GM21360 (cell line): Measurements from ENCODE around the gene GPC3.

ENCODE experiments used
- ATAC-seq: cut with Tn5 transposase; IDR thresholded peaks from one replicate; pipeline ENCODE4 v1.9.1; 2021; ENCODE audit warnings: mild to moderate bottlenecking, moderate library complexity; ENCODE audit not compliant: unreplicated experiment

GPC3 gene

GRCh38 chrX:133933316-133933715, 52.1 kb downstream of the GPC3 start:
- ATAC-seq = no peak

GRCh38 chrX:133929836-133930464, 55.4 kb downstream of the GPC3 start:
- no peak for ATAC-seq

- no peak for ATAC-seq
Observed at GRCh38 chrX:133928365-133928764, 57.0 kb downstream of the GPC3 start.

DNA sequence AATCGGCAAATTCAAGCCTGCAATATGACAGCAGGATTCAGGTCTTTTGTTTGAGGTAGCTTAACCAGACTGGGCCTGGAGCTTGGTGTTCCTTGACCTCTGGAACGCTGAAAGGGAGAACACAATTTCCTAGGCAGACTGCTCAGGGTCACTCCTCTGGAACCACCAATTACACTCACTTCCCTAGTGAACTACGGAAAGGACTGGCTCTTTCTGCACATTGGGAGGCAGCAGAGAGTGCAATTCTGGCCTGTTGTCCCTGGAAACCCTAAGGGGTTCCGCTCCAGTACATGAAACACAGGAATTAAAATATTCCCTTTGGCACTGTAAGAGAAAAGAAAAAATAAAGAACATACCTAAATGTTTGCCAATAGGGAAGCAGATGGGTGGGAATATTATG, 58.6 kb downstream of the GPC3 start:
- no peak for ATAC-seq

DNA sequence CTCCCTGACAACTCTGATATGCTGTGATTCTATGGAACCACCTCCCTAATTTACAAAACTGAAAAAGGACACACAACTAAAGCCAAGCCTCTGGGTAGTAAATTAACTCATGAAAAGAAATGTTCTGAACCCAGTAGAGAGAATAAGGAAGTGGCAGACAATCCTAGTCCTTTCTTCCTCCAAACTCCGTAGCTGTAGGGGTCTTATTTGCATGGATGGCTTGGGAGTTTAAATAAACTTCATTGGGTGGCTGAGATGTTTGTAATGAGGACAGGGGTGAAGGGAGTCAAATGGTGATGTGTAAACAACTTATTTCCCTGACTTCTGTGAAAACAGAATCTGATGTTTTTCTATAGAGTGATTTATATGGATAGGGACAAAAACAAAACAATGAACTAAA, 59.3 kb downstream of the GPC3 start:
- ATAC-seq = no peak

DNA sequence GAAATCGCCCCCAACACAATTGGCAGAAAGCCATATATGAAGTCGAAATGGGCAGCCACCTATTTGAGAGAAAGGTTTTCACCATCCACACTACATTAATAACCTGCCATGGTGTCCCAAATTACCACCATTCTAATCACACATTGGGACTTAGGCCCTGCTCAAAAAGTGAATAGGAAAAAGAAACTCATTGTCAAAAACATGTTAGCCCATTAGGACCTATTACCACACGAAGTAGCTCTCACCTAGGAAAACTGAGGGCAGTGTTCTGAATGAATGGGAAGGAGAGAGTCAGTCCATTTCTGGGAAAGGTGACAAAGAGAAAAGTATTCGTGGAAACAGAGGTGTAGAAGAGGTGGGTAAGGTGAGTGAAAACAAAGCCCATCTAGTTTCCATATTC, 60.8 kb downstream of the GPC3 start:
- ATAC-seq = no peak

DNA sequence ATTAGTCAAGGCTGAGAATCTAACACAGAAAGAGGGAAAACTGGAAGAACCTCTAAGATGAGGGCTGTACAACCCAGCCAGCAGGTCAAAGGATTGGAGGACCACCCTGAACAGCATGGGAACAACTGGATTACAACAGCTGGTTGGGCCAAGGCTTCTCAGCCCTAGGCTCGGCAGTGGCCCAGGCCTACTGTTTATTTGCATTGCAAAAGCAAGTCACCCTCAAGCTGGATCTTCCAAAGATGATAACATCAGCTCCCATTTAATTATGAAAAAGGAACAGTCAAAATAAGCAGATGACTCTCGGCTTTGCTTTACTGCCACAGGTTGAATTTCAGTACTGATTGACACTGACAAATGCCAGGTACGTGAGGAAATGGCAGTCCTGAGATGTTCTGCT, 61.8 kb downstream of the GPC3 start:
- no peak for ATAC-seq

- ATAC-seq = no peak
Observed at GRCh38 chrX:133923113-133923512, 62.3 kb downstream of the GPC3 start.

DNA sequence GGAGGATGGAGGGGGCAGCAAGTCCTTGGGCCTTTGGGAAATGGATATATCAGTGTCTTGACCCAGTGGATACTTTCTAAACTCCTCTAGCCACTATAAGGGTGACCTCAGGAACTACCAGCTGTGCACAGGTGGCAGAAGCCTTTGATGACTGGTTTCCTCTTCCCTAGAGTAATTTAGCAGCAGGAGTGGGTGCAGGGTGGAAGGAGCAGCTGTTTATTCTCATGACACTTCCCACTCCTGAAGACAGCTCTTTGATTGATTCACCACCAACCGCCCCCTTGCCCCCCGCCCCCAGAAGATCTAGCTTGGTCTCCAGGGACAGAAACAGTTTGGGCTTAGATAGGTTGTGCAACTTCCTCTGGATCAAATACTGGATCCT, 63.0 kb downstream of the GPC3 start:
- no peak for ATAC-seq

DNA sequence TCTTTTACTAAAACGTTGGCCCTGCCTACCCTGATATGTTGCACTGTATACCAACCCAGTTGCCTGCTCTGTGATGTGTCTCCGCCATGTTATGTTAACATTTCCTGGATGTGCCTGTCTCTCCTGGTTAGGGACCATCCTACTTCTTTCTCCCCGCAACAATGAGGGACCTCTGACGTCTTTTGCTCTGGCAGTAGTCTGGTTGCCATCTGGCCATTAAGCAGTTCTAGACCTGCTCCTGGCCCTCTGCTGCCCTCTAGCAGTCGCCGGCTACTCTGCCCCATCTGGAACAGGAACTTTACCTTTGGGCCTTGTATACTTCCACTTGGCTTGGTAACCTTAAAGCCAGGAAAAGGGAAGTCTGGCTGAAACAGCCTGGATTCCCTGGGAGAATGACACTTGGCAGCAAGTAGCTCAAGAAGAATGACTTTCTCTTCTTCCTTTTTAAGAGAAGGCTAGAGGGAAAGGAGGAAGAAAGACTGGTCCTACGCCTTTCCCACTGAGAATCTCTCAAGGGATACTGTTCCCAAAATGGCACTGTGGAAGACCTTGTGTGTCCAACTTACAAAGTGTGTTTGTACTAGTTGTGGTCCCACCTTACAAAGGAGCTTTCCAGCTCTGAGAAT, 63.5 kb downstream of the GPC3 start:
- peak; percentile 84 for ATAC-seq

- ATAC-seq = no peak
Observed at GRCh38 chrX:133921086-133921485, 64.3 kb downstream of the GPC3 start.

DNA sequence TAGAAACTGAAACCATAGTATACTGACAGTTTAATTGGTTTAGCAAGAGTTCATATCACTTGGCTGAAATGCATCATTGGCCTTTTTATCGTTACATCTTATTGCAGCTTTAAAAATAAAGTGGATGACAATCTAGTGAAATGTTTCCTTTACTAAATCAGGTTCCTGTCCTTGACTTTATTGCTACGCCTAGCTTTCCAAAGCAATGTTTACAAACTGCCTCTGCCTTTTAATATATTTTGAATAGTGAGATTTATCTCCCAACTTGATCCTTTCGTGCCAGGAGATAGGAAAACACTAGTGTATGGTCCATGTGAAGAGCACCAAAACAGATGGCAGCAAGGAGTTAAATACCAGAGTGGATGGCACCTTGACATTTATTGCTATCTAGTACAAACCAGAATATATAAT, 67.0 kb downstream of the GPC3 start:
- no peak for ATAC-seq

DNA sequence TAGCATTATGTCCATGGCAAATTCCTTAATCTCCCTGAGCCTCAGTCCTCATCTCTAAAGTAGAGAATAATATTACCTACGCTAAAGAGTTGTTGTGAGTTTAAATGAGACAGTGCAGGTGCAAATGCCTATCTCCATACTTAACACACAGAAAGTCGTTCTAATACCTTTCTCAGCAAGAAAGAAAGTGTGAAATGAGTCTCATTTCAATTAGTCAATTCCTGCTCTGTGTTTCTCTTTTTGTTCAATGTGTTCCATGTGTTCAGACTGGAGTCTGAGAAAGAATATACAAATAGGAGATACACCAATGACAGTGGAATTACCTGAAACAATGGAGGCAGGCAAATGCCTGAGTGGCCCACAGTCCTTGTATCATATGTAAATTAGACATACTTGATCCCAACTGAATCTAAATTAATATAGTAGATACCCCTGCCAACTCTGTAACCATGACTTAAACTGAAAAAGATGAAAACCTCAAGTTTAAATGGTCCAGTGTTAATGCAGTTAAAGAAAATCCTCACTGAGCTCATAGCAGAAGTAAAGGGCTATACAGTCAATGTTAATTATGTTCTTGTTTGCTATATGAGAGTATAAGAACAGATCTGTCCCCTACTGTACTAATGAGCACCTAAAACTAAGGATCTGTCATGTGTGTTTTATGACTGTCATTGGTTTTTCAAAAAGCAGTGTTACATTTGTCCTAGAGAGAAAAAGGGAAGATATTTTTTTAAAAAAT, 68.2 kb downstream of the GPC3 start:
- ATAC-seq = no peak

- ATAC-seq = no peak
Observed at GRCh38 chrX:133913658-133914388, 71.6 kb downstream of the GPC3 start.

DNA sequence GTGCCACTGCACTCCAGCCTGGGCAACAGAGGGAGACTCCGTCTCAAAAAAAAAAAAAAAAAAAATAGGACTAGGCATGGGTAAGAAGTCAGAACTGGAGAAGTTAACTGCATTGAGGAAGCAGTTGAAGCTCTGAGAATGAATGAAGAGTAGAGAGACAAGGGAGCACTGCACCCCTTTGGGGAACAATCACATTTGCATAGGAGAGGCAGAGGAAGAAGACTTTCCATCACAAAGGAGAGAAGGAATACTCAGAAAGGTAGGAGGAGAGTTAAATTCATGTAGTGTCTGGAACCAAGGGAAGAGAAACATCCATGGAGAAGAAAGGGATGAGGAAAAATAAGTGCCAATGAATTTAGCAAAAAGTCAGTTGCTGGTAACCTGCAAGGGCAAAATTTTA, 72.4 kb downstream of the GPC3 start:
- no peak for ATAC-seq

GRCh38 chrX:133911825-133912495, 73.4 kb downstream of the GPC3 start:
- ATAC-seq = no peak

DNA sequence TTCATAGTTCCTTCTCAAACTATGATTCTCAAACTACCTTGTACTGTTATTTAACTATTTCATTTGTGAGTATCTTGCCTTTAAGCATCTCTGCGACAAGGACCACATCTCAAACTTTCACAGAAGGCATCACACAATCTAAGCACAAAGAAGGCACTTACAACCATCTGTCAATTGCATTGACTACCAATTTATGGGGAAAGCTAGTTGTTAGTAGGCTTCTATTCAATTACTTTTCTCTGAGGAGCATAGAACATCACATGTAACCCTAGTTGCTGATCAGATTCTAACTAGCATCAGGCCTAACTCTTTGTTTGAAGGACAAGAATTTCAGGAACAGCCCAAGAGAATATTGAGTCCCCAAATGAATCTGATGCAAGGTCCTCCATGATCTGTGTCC, 74.9 kb downstream of the GPC3 start:
- ATAC-seq = no peak

- no peak for ATAC-seq
Observed at GRCh38 chrX:133909888-133910287, 75.5 kb downstream of the GPC3 start.

DNA sequence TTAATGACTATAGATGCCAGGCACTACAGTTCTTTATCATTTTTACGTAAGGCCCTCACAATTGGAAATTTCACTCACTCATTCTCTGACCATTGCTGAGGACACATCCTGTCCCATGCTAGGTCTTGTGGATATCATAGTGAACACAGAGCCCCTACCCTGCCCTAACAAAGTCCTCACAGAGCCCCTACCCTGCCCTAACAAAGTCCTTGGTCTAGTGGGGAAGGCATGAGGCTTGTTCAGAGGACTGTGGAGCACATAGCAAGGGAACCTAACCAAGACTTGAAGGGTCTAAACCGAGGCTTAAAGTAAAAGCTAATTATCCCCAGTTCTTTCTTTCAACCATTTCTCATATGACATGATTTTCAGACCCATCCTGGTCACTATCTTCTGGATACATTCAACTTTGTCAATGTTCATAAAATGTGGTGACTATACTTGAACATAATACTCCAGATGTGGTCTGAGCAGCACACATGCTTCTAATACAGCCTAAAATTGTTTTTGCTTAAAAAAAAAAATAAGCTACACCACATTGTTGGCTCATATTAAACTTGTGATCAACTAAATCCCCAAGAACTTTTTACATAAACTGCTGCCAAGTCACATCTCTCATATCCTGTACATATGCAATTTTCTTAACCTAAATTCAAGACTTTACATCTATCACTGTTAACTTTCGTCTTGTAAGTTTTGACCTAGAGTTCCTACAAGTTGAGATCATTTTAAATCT, 77.0 kb downstream of the GPC3 start:
- ATAC-seq = no peak

- no peak for ATAC-seq
Observed at GRCh38 chrX:133907606-133908005, 77.8 kb downstream of the GPC3 start.
